ENCODE measurements around the gene ZBTB7C. TPM values are rescaled to one million over a fixed set of nuclear protein-coding genes. Genes with fewer than 3 reads are reported as not detected.

ZBTB7C gene
- total and polyA plus RNA-seq, 4 donors = 0.19 to 1.1 (median 0.45) TPM

DNA sequence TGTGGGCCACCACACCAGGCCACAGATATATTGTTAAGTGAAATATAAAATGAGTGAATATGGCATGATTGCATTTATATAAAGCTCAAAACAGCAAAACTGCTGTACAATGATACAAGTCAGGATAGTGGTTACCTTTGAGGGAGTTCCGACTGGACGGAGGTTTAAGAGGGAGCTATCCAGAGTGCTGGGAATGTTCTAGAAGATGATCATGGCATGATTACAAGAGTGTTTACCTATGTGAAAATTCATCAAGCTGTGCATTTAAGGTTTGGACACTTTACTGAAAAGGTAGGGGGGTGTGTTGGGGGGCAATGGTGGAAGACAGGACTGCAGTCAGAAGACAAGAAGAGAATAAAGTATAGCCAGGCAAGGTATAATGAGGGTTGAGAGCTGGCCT, 201.4 kb downstream of the ZBTB7C start:
- Histone ChIP-seq H3K4me1 (ENCODE audit: control insufficient read depth in 4 of 4, insufficient read depth in 4 of 4, low read length in 3 of 4) (peaks cover 0 to 8% (median 3%) of the 10 kb centered on the region in 4 donors), H3K9ac (ENCODE audit: low read depth in 1 of 2, low read length in 2 of 2) (no peak overlapping the region), H3K9me3 (ENCODE audit: control insufficient read depth in 4 of 4, low read length in 3 of 4) (no peaks in the 10 kb centered on the region), H3K4me3 (ENCODE audit: low read depth in 1 of 3, low read length in 3 of 3) (no peak overlapping the region), H3K36me3 (ENCODE audit: control insufficient read depth in 4 of 4, insufficient read depth in 3 of 4, low read depth in 1 of 4, low read length in 3 of 4) (no peaks in the 10 kb centered on the region), H3K27ac (ENCODE audit: low read depth in 1 of 2, low read length in 2 of 2) (no peak overlapping the region), H3K27me3 (ENCODE audit: control insufficient read depth in 4 of 4, insufficient read depth in 4 of 4, low read length in 3 of 4) (no peaks in the 10 kb centered on the region)
- TF ChIP-seq RAD21 (IDR thresholded peaks at IDR 0.05) (no peak), NR2F2 (IDR thresholded peaks at IDR 0.05) (no peak), JUND (IDR thresholded peaks at IDR 0.05) (no peak), EGR1 (IDR thresholded peaks at IDR 0.05; ENCODE audit: low read depth in 2 of 2) (no peak), HNF4G (IDR thresholded peaks at IDR 0.05) (no peak), RXRA (IDR thresholded peaks at IDR 0.05) (no peak)
- TF ChIP-seq, protein P1, sequence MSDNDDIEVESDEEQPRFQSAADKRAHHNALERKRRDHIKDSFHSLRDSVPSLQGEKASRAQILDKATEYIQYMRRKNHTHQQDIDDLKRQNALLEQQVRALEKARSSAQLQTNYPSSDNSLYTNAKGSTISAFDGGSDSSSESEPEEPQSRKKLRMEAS (IDR thresholded peaks at IDR 0.05) = no peak
- TF ChIP-seq, protein P2, sequence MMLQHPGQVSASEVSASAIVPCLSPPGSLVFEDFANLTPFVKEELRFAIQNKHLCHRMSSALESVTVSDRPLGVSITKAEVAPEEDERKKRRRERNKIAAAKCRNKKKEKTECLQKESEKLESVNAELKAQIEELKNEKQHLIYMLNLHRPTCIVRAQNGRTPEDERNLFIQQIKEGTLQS (IDR thresholded peaks at IDR 0.05) = no peak
- TF ChIP-seq, protein P3, sequence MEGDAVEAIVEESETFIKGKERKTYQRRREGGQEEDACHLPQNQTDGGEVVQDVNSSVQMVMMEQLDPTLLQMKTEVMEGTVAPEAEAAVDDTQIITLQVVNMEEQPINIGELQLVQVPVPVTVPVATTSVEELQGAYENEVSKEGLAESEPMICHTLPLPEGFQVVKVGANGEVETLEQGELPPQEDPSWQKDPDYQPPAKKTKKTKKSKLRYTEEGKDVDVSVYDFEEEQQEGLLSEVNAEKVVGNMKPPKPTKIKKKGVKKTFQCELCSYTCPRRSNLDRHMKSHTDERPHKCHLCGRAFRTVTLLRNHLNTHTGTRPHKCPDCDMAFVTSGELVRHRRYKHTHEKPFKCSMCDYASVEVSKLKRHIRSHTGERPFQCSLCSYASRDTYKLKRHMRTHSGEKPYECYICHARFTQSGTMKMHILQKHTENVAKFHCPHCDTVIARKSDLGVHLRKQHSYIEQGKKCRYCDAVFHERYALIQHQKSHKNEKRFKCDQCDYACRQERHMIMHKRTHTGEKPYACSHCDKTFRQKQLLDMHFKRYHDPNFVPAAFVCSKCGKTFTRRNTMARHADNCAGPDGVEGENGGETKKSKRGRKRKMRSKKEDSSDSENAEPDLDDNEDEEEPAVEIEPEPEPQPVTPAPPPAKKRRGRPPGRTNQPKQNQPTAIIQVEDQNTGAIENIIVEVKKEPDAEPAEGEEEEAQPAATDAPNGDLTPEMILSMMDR (IDR thresholded peaks at IDR 0.05; ENCODE audit: low read depth, low read length, missing input control) = no peak
- 93% methylated on average over 2 of the region's 2 CpGs for WGBS
- DNase-seq (ENCODE audit: low spot score) = no peak

DNA sequence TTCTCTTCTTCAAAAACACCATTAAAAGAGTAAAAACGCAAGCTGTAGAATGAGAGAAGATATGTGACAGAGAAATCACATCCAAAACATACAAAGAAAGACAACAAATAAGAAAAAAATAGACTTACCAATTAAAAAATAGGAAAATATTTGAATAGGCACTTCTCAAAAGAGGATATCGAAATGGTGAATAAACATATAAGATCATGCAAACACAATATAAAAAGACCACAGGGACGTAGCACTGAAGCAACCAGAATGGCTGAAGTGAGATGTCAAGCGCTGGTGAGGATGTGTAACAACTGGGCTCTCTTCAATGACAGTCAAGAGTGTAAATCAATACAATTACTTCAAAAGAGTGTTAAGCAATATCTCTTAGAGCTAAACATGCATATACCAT, 202.3 kb downstream of the ZBTB7C start:
- Histone ChIP-seq H3K27me3 (ENCODE audit: control insufficient read depth in 4 of 4, insufficient read depth in 4 of 4, low read length in 3 of 4) (no peaks in the 10 kb centered on the region), H3K4me1 (ENCODE audit: control insufficient read depth in 4 of 4, insufficient read depth in 4 of 4, low read length in 3 of 4) (peaks cover 0 to 16% (median 7%) of the 10 kb centered on the region in 4 donors), H3K36me3 (ENCODE audit: control insufficient read depth in 4 of 4, insufficient read depth in 3 of 4, low read depth in 1 of 4, low read length in 3 of 4) (no peaks in the 10 kb centered on the region), H3K4me3 (ENCODE audit: low read depth in 1 of 3, low read length in 3 of 3) (no peak overlapping the region), H3K27ac (ENCODE audit: low read depth in 1 of 2, low read length in 2 of 2) (no peak overlapping the region), H3K9ac (ENCODE audit: low read depth in 1 of 2, low read length in 2 of 2) (no peak overlapping the region), H3K9me3 (ENCODE audit: control insufficient read depth in 4 of 4, low read length in 3 of 4) (no peaks in the 10 kb centered on the region)
- DNase-seq (ENCODE audit: low spot score) = no peak
- TF ChIP-seq, protein P1 (IDR thresholded peaks at IDR 0.05) = no peak
- TF ChIP-seq EGR1 (IDR thresholded peaks at IDR 0.05; ENCODE audit: low read depth in 2 of 2) = no peak
- no peak for TF ChIP-seq GABPA (IDR thresholded peaks at IDR 0.05 in 1 of 2, conservative IDR thresholded peaks at IDR 0.05 in 1 of 2)
- TF ChIP-seq YY1 (IDR thresholded peaks at IDR 0.05) = no peak
- TF ChIP-seq HNF4G (IDR thresholded peaks at IDR 0.05) = no peak
- TF ChIP-seq, protein P2 (IDR thresholded peaks at IDR 0.05) = no peak
- TF ChIP-seq, protein P4, sequence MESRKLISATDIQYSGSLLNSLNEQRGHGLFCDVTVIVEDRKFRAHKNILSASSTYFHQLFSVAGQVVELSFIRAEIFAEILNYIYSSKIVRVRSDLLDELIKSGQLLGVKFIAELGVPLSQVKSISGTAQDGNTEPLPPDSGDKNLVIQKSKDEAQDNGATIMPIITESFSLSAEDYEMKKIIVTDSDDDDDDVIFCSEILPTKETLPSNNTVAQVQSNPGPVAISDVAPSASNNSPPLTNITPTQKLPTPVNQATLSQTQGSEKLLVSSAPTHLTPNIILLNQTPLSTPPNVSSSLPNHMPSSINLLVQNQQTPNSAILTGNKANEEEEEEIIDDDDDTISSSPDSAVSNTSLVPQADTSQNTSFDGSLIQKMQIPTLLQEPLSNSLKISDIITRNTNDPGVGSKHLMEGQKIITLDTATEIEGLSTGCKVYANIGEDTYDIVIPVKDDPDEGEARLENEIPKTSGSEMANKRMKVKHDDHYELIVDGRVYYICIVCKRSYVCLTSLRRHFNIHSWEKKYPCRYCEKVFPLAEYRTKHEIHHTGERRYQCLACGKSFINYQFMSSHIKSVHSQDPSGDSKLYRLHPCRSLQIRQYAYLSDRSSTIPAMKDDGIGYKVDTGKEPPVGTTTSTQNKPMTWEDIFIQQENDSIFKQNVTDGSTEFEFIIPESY (IDR thresholded peaks at IDR 0.05) = no peak
- no peak for TF ChIP-seq RAD21 (IDR thresholded peaks at IDR 0.05)
- no peak for TF ChIP-seq TAF1 (conservative IDR thresholded peaks at IDR 0.05)
- TF ChIP-seq SP1 (IDR thresholded peaks at IDR 0.05) = no peak
- no peak for TF ChIP-seq HNF4A (conservative IDR thresholded peaks at IDR 0.05)
- no peak for TF ChIP-seq RXRA (IDR thresholded peaks at IDR 0.05)
- TF ChIP-seq NR2F2 (IDR thresholded peaks at IDR 0.05) = no peak
- TF ChIP-seq FOXA2 (IDR thresholded peaks at IDR 0.05) = no peak
- TF ChIP-seq, protein P5, sequence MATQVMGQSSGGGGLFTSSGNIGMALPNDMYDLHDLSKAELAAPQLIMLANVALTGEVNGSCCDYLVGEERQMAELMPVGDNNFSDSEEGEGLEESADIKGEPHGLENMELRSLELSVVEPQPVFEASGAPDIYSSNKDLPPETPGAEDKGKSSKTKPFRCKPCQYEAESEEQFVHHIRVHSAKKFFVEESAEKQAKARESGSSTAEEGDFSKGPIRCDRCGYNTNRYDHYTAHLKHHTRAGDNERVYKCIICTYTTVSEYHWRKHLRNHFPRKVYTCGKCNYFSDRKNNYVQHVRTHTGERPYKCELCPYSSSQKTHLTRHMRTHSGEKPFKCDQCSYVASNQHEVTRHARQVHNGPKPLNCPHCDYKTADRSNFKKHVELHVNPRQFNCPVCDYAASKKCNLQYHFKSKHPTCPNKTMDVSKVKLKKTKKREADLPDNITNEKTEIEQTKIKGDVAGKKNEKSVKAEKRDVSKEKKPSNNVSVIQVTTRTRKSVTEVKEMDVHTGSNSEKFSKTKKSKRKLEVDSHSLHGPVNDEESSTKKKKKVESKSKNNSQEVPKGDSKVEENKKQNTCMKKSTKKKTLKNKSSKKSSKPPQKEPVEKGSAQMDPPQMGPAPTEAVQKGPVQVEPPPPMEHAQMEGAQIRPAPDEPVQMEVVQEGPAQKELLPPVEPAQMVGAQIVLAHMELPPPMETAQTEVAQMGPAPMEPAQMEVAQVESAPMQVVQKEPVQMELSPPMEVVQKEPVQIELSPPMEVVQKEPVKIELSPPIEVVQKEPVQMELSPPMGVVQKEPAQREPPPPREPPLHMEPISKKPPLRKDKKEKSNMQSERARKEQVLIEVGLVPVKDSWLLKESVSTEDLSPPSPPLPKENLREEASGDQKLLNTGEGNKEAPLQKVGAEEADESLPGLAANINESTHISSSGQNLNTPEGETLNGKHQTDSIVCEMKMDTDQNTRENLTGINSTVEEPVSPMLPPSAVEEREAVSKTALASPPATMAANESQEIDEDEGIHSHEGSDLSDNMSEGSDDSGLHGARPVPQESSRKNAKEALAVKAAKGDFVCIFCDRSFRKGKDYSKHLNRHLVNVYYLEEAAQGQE (IDR thresholded peaks at IDR 0.05) = no peak
- no peak for TF ChIP-seq FOXA1 (IDR thresholded peaks at IDR 0.05)
- TF ChIP-seq, protein P3 (IDR thresholded peaks at IDR 0.05; ENCODE audit: low read depth, low read length, missing input control) = no peak
- no peak for TF ChIP-seq JUND (IDR thresholded peaks at IDR 0.05)
- whole genome bisulfite sequencing = 45% methylated on average over 4 of the region's 4 CpGs

All from liver (tissue), 9 donors.